Adipose tissue (tissue), 3 donors: ENCODE data around the gene CAPG. TPM values are rescaled to one million over a fixed set of nuclear protein-coding genes. Genes with fewer than 3 reads are reported as not detected.
"Not testable (repeated sequence)": the region's sequence is repeated elsewhere in the genome, so short reads cannot be mapped to it uniquely, and the experiment has no call there.

Experiments used
- H3K27ac ChIP-seq: one replicate; pipeline ENCODE4 v1.5.1; 2013; ENCODE audit warnings: low read depth, low read length
- WGBS, 3 donors: extraction: QIAGEN DNeasy Blood & Tissue Kit; methylation state at CpG; one replicate each; pipeline ENCODE4 v1.1.7; 2013; 5-methylcytosine and 5-hydroxymethylcytosine counted together
- polyA plus RNA-seq, 3 donors: library from polyadenylated mRNA; stranded (reverse); fragments of 200-250 nt; gene quantifications; one replicate each; pipeline ENCODE4 v1.2.3, GENCODE V29; 2013
- donor health status: healthy with polysubstance abuse.
- donor health status: Bipolar disorder and iron deficiency.
- donor health status: healthy.

The CAPG gene
- polyA plus RNA-seq, 3 donors = 22.2 to 129 (median 76.7) TPM

DNA sequence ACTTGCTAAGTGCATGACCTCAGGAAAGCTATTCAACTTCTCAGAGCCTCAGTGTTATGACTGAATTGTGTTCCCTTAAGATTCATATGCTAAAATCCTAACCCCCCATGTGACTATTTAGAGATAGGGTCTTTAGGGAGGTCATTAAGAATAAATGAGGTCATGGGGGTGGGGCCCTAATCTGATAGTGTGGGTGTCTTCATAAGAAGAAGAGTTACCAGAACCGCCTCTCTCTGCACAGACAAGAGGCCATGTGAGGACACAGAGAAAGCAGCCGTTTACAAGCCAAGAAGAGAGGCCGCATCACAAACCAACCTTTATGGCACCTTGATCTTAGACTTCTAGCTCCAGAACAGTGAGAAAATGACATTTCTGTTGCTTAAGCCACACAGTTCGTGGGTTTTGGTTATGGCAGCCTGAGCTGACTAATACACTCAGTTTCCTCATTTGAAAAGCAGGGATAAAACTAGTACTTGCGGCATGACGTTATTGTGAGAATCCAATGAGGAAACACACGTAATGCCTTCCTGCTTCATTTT is 18.2 kb upstream of the CAPG start:
- WGBS, 3 donors = 61 to 85% (median 64%) methylated on average over 7 of the region's 7 CpGs
- no peak overlapping the region for H3K27ac ChIP-seq

DNA sequence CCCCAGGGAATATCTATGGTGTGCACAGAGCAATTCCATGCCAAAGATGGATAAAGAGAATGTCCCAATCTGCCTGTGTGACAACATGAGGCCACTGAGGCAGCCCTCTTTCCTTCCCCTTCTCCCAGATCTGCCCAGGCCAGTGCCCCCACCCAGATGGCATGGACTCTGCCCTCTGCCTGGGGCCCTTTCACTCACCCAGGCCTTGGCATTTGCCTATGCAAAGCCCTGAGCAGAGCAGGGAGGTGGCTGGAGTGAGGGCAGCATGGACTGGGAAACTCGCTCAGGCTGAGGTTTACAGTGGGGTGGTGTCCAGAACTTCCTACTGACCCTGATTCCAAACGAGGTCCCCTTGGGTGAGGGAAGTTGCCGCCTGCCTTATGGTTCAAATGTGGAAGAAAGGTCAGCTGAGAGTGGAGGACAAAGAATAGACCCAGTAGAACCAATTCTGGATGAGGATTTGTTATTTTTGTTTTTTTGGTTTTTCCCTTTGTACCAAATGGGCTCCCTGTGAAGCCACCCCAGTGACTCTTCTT is 17.2 kb upstream of the CAPG start:
- H3K27ac ChIP-seq = no peak overlapping the region
- 50 to 58% (median 50%) methylated on average over 3 of the region's 3 CpGs for WGBS, 3 donors

DNA sequence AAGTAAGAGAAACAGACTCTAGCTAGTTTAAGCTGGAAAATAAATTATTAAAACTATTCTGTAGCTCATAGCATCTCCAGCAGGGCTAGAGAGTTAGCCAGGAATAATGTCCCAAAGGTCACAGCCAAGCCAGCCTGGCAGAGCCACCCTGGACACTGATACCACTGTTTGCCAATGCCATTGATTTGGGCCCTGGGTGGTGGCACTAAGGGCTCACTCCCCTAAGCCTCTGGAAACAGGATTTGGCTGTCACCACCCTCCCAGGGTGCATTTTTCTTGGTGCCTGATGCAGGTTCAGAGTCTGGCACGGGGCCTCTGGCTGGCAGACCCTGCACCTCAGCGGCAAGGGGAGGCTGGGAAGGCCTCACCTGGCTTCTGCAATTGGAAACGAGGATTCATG is 15.4 kb upstream of the CAPG start:
- WGBS, 3 donors = 53 to 93% (median 90%) methylated on average over 3 of the region's 3 CpGs
- no peak overlapping the region for H3K27ac ChIP-seq

DNA sequence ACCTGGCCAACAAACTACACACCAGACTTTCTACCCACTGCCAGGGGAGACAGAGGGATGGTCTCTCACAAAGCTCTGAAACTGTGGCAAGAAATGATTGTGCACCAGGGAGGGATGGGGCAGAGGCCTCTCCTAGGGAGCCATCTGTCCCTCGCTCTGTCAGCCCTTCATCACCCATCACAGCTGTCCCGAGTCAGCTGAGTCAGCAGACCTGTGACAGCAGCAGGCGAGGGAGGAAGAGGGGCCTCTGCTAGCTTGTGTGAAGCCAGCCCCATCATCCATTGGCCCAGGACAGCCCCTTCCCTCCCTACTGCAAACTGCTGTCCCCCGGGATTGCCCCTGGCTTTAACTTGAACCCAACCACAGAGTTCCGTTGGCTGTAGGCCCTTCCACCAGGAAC is 13.4 kb upstream of the CAPG start:
- no peak overlapping the region for H3K27ac ChIP-seq
- WGBS, 3 donors = 68 to 83% (median 74%) methylated on average over 4 to 5 of the region's 5 CpGs

DNA sequence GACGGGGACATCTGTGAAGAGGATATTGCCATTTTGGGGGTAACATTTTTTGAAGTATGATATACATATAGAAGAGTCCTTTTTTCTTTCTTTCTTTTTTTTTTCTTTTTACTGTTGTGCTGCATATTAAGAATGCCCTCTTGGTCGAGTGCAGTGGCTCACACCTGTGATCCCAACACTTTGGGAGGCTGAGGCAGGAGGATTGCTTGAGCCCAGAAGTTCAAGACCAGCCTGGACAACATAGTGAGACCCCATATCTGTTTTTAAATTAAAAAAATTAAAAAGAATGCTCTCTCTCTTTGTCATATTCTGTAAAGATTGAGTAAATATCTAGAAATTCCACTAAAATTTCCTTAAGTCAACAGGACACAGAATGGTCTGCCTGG is 11.9 kb upstream of the CAPG start:
- H3K27ac ChIP-seq = no peak overlapping the region
- 60 to 88% (median 88%) methylated on average over 2 of the region's 2 CpGs for WGBS, 3 donors

DNA sequence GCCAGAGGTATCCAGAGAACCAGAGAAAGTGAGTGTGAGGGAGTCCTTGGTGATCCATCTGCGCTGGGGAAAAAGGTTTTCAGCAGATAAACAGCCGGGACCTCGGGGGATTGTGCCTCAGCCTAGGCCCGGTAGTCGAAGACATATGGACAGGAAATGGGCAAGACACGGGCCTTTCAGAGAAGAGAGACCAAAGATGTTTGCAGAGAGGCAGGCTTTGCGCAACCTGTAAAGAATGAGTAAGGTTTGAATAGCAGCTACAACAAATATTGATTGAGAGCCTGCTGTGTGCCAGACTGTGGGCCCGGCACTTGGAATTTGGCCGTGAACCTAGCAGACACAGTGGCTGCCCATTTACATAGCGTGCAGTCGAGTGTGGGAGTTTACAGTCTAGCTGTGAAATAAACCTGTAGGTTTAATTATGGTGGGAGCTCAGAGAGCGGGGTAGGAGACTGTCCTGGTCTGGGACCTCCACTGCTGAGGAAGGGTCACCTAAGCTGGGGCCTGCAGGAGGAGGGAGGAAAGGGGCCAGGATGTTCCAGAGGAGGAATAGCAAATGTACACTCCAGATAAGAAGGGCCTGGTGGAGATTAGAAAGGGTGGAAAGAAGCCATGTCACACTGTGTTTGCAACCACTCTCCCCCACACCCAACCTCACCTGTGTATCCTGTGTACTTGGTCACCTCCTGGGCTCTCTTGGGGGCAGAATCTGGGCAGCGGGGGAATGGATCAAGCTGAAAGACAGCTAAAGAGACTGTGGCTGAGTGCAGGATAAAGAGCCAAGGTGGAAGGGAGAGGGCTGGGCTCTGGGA is 11.3 kb upstream of the CAPG start:
- WGBS, 3 donors = 22 to 64% (median 63%) methylated on average over 13 of the region's 13 CpGs
- no peak overlapping the region for H3K27ac ChIP-seq

DNA sequence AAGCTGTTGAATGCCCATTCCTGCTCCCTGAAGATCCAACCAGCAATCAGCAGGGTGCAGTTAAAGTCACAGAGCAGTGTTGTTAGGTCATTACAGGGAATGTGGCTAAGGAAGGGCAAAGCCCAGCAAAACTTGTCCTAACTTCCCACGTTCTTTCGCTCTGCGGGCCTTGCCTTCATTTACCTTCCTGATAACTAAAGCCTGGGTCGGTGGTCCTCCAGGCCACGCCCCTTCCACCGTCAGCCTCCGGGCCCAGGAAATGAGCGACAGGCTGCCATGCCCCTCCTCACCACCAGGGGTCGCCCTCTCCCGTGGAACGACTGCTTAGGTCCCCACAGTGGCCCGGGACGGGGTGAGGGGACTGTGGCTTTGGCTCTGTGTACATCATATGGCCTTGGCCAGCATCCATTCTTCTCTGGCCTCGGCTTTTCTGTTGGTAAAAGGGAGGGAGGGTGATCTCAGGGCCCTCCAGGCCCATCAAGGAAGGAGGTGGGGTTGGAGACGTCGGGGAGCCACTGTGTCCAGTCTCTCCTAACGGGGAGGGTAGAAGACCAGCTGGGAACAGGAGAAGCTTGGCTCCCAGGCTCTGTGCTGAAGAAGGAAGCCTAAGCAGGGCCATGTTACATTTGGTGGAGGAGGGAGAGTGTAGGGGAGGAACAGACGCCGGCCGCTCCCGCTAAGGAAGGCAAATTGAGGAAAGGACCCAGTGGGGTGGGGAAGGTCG is 10.5 kb upstream of the CAPG start:
- WGBS, 3 donors = 4 to 19% (median 15%) methylated on average over 22 of the region's 22 CpGs
- H3K27ac ChIP-seq = no peak overlapping the region

DNA sequence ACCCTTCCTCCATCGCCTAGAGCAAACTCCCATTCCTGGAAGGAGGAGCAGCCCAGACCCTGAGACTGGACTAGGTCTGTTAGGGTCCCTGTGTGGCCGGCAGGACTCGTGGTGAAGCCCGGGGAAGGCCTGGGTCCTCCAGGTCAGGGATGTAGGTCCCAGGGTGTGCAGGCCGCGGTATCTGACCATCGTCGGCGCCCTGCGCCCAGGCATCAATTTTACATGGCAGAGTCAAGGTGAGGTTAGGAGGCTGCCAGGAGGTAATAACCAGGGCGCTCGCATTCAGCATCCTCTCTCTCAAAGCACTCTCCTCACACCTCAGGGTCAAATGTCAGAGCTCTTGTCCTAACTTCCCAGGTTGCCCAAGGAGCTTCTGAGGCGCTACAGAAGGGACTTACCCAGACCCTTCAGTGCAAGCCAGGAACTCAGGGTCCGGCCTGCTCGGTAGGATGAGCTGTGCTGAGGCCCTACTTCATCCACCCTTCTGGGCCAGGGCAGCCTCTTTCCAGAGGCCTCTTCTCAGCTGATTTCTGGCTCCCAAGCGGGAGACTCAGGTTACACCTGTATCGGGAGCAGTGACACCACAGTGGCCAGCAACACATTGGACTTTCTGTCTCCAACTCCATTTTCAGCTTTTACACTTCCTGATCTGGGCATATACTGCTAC is 9.0 kb upstream of the CAPG start:
- H3K27ac ChIP-seq = no peak overlapping the region
- WGBS, 3 donors = 43 to 57% (median 56%) methylated on average over 17 of the region's 17 CpGs

DNA sequence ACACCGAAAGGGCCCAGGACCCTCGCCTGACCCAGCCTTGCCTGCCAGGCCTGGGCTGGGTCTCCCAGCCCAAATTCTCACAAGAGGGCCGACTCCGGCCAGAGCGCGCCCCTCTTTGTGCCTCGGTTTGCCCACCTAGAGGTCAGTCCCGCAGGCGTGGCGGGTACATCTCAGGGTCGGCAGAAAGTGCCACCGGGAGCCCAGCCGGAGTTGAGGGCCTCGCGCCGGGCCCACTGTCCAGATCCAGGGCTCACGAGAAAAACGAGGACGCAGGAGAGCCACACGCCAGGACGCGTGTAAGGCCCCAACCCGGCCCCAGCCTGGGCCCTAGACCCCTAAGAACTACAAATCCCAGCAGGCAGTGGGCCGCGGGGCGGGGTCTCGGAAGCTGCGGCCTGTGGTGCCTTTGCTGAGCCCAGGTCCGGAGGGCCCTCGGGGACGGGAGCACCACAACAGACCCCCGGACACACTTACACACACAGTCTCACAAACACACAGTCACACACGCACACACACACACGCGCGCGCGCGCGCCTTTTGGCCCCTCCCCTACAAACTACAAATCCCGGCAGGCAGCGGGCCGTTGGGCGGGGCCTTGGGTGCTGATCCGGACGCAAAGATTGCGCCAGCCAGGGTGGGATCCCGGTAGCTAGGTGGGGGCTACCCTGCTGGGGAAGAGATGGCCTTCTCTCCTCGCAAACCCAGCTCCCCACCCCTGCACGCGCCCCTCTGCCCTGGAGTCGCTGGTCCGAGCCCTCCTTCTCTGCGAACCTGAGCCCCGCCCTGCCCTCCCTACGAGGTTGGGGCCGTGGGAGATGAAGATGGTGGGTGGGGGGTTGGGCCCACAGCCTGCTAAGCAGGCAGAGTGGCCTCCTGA is 8.2 kb upstream of the CAPG start, which contains the start of gene SH2D6:
Gene SH2D6, plus strand, starts transcription at position 583 of the 877 bp plus-strand sequence. CDS start 10,752 bp downstream, outside the sequence.
- H3K27ac ChIP-seq = peak within 1 kb of the TSS; percentile 11
- WGBS, 3 donors = 15 to 19% (median 16%) methylated on average over 54 to 57 of the region's 57 CpGs

DNA sequence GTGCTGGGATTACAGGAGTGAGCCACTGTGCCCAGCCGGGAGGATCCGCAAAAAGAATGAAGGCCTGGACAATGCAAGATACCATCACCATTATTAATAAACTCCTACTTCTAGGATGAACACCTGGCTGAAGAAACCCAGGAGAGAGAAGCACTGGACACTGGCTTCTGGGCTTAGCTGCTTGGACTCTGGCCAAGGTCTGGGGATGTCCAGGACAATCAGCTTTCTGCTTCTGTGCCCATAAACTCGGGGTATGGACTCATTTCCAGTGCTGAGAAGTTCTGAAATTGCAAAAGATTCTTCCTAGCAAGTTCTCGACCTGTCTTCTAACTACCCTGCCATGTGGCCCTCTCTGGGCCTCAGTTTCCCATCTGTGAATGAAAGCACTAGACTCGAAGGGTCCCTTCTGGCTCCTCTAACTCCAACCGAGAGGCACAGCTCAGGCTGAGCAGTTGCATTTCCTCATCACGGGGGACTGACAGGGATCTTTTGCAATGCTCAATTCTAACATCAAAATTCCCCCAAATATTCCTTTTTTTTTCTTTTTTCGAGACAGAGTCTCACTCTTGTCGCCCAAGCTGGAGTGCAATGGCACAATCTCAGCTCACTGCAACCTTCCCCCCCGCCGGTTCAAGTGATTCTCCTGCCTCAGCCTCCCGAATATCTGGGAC is 5.9 kb upstream of the CAPG start:
- H3K27ac ChIP-seq = no peak overlapping the region
- 66 to 85% (median 71%) methylated on average over 12 of the region's 12 CpGs for WGBS, 3 donors

DNA sequence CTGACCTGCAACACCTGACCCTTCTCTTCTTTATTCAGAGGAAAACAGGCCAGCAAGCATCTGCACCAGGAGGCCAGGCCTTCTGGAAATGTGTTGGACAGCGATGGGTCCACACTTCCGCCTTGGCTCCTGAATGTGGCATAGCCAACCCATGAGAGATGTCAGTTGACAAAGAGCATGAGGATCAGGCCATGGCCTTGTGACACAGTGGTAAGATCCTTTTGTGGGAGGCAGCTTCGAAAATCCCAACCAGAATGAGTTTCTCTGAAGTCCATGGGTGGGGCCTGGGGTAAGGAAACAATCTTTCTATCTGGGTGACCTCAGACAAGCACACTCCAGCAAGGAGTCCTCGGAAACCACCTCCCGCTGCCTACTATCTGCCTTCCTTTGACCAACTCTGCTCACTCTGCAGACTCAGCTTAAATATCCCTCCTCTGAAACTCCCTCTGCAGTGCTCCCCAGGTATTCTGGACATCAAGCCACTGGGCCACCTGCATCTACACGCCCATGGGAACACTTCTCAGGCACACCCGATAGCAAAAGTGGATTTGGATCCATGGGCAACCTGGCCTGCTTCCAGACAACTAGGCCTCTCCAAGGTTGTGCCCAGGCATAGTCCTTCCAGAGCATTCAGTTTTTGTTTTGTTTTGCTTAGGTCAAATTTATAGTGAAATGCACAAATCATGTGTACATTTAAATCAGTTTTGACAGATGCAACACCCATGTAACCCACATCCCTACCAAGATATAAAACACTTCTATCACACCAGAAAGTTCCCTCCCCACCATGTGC is 4.8 kb upstream of the CAPG start:
- 82 to 90% (median 85%) methylated on average over 7 of the region's 7 CpGs for WGBS, 3 donors
- no peak overlapping the region for H3K27ac ChIP-seq

DNA sequence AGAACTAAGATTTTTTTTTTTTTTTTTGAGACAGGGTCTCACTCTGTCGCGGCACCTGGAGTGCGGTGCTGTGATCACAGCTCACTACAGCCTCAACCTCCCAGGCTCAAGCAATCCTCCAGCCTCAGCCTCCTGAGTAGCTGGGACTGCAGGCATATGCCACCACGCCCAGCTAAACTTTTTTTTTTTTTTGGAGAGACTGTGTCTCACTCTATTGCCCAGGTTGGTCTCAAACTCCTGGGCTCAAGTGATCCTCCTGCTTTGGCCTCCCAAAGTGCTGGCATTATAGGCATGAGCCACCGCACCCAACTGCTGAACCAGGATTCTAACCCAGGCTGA is 4.2 kb upstream of the CAPG start:
- 81 to 89% (median 81%) methylated on average over 5 of the region's 5 CpGs for WGBS, 3 donors
- H3K27ac ChIP-seq = not testable (repeated sequence)

DNA sequence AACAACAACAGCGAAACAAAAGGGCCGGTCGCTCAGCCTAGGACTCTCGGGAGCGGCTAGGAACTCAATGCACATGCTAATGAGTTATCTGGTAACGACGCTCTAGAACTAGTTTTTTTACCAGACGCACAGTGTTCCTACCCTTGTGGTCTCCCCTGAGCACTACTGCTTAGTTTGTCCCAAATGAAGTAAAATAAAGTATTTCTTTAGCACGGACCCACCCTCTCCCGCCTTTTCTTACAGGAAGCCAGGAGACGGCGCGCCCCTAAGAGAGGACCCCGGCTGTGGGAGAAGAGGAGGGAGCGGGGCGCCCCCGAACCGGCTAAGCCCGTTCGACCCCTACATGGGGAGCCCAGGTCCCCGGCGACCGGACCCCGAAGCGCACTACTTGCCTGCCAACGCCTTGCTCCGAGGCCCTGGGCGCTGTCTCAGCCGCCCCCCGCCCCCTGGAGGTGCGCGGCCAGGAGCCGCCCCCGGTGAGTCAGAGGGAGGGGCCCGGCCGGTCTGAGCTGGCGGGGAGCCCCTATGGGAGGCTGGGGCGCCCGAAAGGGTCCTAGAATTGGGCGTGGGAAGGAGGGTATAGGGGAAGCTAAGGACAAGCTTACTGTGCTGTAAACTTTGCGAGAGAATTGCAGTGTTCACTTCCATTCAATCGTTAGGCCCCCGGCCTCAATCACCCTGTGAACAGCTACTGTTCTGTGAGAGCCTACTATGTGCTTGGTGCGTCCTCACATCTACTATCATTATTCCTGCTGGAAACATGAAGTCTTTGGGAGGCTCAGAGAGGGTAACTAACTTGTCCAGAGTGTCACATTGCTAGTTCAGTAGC is 3.6 kb upstream of the CAPG start:
- H3K27ac ChIP-seq = peak overlapping the region; percentile 9
- 3 to 5% (median 4%) methylated on average over 43 to 44 of the region's 44 CpGs for WGBS, 3 donors

DNA sequence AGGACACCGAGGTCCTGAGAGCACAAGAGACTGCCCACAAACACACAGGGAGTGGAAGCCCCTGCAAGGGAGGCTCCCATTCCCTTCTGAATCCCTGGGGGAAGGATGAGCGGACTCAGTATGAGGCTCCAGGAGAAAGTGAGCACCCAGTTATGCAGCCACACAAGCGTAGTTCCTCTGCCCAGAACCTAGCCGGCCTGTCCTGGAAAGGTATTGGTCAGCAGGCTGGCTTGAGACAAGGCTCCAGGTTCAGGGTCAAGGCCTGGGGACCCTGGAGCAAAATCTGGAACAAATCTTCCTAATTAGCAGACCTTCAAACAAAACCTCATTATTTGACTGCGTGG is 1.2 kb upstream of the CAPG start:
- WGBS, 3 donors = 93 to 95% (median 95%) methylated on average over 5 of the region's 5 CpGs
- no peak overlapping the region for H3K27ac ChIP-seq

DNA sequence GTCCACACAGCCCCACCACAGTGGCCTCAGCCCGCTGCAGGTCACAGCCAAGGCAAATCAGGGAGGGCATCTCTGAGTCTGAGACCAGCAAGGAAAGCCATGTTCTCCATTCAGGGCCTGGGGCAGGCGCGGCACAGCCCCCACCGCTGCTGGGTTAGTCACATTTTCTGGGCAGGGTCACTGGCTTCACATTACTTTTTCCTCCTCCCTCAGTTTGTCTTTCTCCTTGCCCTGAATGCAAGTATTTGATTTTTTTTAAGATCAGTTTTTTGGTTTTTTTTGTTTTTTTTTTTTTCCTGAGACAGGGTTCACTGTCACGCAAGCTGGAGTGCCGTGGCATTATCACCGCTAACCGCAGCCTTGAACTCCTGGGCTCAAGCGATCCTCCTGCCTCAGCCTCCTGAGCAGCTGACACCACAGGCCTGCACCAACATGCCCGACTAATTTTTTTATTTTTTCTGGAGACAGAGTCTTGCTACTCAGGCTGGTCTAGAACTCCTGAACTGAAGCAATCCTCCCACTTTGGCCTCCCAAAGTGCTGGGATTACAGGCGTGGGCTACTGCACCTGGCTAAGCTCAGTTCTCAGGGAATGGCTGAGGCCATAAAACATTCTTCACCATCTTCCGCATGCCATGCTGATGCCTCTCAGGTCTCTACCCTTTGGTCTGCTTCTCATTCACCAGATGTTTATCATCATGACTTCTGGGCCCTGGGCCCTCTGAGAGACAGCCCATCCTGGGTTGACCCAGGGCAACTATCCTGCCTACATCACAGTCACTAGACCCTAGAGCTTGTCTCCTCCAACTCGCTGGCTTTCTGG is 628 bp upstream of the CAPG start:
- no peak overlapping the region for H3K27ac ChIP-seq

More for the DNA sequence above, 628 bp upstream of the CAPG start:
- 76 to 93% (median 77%) methylated on average over 13 of the region's 13 CpGs for WGBS, 3 donors
